Measurements from ENCODE around the gene PLCL2. TPM values are rescaled to one million over a fixed set of nuclear protein-coding genes. Genes with fewer than 3 reads are reported as not detected.

Gene PLCL2
- total and polyA plus RNA-seq, 4 donors, result 1.5 to 16.5 (median 9.4) TPM

DNA sequence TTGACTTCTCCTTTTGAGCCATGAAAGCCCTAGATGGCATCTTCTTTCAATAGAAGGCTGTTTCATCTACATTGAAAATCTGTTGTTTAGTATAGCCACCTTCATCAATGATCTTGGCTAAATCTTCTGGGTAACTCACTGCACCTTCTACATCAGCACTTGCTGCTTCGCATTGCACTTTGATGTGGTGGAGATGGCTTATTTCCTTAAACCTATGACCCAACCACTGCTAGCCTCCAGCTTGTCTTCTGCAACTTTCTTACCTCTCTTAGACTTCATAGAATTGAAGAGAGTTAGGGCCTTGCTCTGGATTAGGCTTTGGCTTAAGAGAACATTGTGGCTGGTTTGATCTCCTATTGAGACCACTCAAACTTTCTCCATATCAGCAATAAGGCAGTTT, 189.8 kb downstream of the PLCL2 start:
- no peaks in the 10 kb centered on the region for H3K9me3 ChIP-seq (ENCODE audit: control insufficient read depth in 4 of 4, low read length in 3 of 4)
- no peak overlapping the region for H3K9ac ChIP-seq (ENCODE audit: low read depth in 1 of 2, low read length in 2 of 2)
- no peak for TF ChIP-seq NR2F2 (IDR thresholded peaks at IDR 0.05)
- TF ChIP-seq FOXA2 (IDR thresholded peaks at IDR 0.05), result no peak
- no peak for TF ChIP-seq JUND (IDR thresholded peaks at IDR 0.05)
- TF ChIP-seq EGR1 (IDR thresholded peaks at IDR 0.05; ENCODE audit: low read depth in 2 of 2), result no peak
- TF ChIP-seq, protein P1, sequence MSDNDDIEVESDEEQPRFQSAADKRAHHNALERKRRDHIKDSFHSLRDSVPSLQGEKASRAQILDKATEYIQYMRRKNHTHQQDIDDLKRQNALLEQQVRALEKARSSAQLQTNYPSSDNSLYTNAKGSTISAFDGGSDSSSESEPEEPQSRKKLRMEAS (IDR thresholded peaks at IDR 0.05), result no peak
- TF ChIP-seq FOXA1 (IDR thresholded peaks at IDR 0.05), result no peak
- TF ChIP-seq HNF4A (conservative IDR thresholded peaks at IDR 0.05), result no peak
- TF ChIP-seq, protein P2, sequence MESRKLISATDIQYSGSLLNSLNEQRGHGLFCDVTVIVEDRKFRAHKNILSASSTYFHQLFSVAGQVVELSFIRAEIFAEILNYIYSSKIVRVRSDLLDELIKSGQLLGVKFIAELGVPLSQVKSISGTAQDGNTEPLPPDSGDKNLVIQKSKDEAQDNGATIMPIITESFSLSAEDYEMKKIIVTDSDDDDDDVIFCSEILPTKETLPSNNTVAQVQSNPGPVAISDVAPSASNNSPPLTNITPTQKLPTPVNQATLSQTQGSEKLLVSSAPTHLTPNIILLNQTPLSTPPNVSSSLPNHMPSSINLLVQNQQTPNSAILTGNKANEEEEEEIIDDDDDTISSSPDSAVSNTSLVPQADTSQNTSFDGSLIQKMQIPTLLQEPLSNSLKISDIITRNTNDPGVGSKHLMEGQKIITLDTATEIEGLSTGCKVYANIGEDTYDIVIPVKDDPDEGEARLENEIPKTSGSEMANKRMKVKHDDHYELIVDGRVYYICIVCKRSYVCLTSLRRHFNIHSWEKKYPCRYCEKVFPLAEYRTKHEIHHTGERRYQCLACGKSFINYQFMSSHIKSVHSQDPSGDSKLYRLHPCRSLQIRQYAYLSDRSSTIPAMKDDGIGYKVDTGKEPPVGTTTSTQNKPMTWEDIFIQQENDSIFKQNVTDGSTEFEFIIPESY (IDR thresholded peaks at IDR 0.05), result no peak
- TF ChIP-seq, protein P3, sequence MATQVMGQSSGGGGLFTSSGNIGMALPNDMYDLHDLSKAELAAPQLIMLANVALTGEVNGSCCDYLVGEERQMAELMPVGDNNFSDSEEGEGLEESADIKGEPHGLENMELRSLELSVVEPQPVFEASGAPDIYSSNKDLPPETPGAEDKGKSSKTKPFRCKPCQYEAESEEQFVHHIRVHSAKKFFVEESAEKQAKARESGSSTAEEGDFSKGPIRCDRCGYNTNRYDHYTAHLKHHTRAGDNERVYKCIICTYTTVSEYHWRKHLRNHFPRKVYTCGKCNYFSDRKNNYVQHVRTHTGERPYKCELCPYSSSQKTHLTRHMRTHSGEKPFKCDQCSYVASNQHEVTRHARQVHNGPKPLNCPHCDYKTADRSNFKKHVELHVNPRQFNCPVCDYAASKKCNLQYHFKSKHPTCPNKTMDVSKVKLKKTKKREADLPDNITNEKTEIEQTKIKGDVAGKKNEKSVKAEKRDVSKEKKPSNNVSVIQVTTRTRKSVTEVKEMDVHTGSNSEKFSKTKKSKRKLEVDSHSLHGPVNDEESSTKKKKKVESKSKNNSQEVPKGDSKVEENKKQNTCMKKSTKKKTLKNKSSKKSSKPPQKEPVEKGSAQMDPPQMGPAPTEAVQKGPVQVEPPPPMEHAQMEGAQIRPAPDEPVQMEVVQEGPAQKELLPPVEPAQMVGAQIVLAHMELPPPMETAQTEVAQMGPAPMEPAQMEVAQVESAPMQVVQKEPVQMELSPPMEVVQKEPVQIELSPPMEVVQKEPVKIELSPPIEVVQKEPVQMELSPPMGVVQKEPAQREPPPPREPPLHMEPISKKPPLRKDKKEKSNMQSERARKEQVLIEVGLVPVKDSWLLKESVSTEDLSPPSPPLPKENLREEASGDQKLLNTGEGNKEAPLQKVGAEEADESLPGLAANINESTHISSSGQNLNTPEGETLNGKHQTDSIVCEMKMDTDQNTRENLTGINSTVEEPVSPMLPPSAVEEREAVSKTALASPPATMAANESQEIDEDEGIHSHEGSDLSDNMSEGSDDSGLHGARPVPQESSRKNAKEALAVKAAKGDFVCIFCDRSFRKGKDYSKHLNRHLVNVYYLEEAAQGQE (IDR thresholded peaks at IDR 0.05), result no peak
- TF ChIP-seq SP1 (IDR thresholded peaks at IDR 0.05), result no peak
- TF ChIP-seq, protein P4, sequence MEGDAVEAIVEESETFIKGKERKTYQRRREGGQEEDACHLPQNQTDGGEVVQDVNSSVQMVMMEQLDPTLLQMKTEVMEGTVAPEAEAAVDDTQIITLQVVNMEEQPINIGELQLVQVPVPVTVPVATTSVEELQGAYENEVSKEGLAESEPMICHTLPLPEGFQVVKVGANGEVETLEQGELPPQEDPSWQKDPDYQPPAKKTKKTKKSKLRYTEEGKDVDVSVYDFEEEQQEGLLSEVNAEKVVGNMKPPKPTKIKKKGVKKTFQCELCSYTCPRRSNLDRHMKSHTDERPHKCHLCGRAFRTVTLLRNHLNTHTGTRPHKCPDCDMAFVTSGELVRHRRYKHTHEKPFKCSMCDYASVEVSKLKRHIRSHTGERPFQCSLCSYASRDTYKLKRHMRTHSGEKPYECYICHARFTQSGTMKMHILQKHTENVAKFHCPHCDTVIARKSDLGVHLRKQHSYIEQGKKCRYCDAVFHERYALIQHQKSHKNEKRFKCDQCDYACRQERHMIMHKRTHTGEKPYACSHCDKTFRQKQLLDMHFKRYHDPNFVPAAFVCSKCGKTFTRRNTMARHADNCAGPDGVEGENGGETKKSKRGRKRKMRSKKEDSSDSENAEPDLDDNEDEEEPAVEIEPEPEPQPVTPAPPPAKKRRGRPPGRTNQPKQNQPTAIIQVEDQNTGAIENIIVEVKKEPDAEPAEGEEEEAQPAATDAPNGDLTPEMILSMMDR (IDR thresholded peaks at IDR 0.05; ENCODE audit: low read depth, low read length, missing input control), result no peak
- TF ChIP-seq TAF1 (conservative IDR thresholded peaks at IDR 0.05), result no peak
- no peak for TF ChIP-seq RXRA (IDR thresholded peaks at IDR 0.05)
- TF ChIP-seq, protein P5, sequence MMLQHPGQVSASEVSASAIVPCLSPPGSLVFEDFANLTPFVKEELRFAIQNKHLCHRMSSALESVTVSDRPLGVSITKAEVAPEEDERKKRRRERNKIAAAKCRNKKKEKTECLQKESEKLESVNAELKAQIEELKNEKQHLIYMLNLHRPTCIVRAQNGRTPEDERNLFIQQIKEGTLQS (IDR thresholded peaks at IDR 0.05), result no peak
- no peak for TF ChIP-seq YY1 (IDR thresholded peaks at IDR 0.05)
- no peak for TF ChIP-seq HNF4G (IDR thresholded peaks at IDR 0.05)
- TF ChIP-seq GABPA (IDR thresholded peaks at IDR 0.05 in 1 of 2, conservative IDR thresholded peaks at IDR 0.05 in 1 of 2), result no peak
- TF ChIP-seq RAD21 (IDR thresholded peaks at IDR 0.05), result no peak
- no peak overlapping the region for H3K4me3 ChIP-seq (ENCODE audit: low read depth in 1 of 3, low read length in 3 of 3)
- H3K27me3 ChIP-seq (ENCODE audit: control insufficient read depth in 4 of 4, insufficient read depth in 4 of 4, low read length in 3 of 4), result no peaks in the 10 kb centered on the region
- H3K27ac ChIP-seq (ENCODE audit: low read depth in 1 of 2, low read length in 2 of 2), result no peak overlapping the region
- H3K4me1 ChIP-seq (ENCODE audit: control insufficient read depth in 4 of 4, insufficient read depth in 4 of 4, low read length in 3 of 4), result peaks cover 0 to 3% (median 0%) of the 10 kb centered on the region in 4 donors
- WGBS, result 94% methylated on average over 1 of the region's 1 CpG
- DNase-seq (ENCODE audit: low spot score), result no peak
- H3K36me3 ChIP-seq (ENCODE audit: control insufficient read depth in 4 of 4, insufficient read depth in 3 of 4, low read depth in 1 of 4, low read length in 3 of 4), result peaks cover 0 to 3% (median 1%) of the 10 kb centered on the region in 4 donors
